ENCODE measurements around the gene TMEM37. TPM values are rescaled to one million over a fixed set of nuclear protein-coding genes. Genes with fewer than 3 reads are reported as not detected.

TMEM37 gene
- total and polyA plus RNA-seq, 2 of the 13 experiments (the other 11 are each of a cell fraction or from before 2014, with no cell fraction given), result 37.7 to 115 TPM

GRCh38 chr2:119438726-119439284, 7.2 kb downstream of the TMEM37 start (continued):
- TF ChIP-seq, protein P1, sequence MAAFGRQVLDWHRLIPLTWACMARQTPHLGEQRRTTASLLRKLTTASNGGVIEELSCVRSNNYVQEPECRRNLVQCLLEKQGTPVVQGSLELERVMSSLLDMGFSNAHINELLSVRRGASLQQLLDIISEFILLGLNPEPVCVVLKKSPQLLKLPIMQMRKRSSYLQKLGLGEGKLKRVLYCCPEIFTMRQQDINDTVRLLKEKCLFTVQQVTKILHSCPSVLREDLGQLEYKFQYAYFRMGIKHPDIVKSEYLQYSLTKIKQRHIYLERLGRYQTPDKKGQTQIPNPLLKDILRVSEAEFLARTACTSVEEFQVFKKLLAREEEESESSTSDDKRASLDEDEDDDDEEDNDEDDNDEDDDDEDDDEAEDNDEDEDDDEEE (CRISPR knock-in tag; IDR thresholded peaks at IDR 0.05), result 0 out of 2 replicates have a peak, but pooled peaks have one; percentile 49
- TF ChIP-seq HNRNPLL (IDR thresholded peaks at IDR 0.05; ENCODE audit: low read depth, low read length, poor library complexity, severe bottlenecking) (no peak), ZBTB21 (CRISPR knock-in tag; IDR thresholded peaks at IDR 0.05) (no peak), SP2 (CRISPR knock-in tag; IDR thresholded peaks at IDR 0.05) (no peak), ZNF772 (CRISPR knock-in tag; IDR thresholded peaks at IDR 0.05) (no peak), ZNF567 (CRISPR knock-in tag; IDR thresholded peaks at IDR 0.05; ENCODE audit: borderline replicate concordance) (no peak), ATF6 (CRISPR knock-in tag; conservative IDR thresholded peaks at IDR 0.05) (no peak), ZNF234 (CRISPR knock-in tag; conservative IDR thresholded peaks at IDR 0.05) (no peak), ZNF496 (CRISPR knock-in tag; IDR thresholded peaks at IDR 0.05; ENCODE audit: insufficient replicate concordance) (no peak), DBP (CRISPR knock-in tag; IDR thresholded peaks at IDR 0.05; ENCODE audit: not compliant biosample characterization) (no peak), ZNF747 (CRISPR knock-in tag; IDR thresholded peaks at IDR 0.05; ENCODE audit: borderline replicate concordance) (no peak), ZFY (CRISPR knock-in tag; IDR thresholded peaks at IDR 0.05) (no peak), BCLAF1 (IDR thresholded peaks at IDR 0.05) (no peak), ZNF10 (CRISPR knock-in tag; IDR thresholded peaks at IDR 0.05; ENCODE audit: borderline replicate concordance, low read depth) (no peak)
- TF ChIP-seq, protein P2, sequence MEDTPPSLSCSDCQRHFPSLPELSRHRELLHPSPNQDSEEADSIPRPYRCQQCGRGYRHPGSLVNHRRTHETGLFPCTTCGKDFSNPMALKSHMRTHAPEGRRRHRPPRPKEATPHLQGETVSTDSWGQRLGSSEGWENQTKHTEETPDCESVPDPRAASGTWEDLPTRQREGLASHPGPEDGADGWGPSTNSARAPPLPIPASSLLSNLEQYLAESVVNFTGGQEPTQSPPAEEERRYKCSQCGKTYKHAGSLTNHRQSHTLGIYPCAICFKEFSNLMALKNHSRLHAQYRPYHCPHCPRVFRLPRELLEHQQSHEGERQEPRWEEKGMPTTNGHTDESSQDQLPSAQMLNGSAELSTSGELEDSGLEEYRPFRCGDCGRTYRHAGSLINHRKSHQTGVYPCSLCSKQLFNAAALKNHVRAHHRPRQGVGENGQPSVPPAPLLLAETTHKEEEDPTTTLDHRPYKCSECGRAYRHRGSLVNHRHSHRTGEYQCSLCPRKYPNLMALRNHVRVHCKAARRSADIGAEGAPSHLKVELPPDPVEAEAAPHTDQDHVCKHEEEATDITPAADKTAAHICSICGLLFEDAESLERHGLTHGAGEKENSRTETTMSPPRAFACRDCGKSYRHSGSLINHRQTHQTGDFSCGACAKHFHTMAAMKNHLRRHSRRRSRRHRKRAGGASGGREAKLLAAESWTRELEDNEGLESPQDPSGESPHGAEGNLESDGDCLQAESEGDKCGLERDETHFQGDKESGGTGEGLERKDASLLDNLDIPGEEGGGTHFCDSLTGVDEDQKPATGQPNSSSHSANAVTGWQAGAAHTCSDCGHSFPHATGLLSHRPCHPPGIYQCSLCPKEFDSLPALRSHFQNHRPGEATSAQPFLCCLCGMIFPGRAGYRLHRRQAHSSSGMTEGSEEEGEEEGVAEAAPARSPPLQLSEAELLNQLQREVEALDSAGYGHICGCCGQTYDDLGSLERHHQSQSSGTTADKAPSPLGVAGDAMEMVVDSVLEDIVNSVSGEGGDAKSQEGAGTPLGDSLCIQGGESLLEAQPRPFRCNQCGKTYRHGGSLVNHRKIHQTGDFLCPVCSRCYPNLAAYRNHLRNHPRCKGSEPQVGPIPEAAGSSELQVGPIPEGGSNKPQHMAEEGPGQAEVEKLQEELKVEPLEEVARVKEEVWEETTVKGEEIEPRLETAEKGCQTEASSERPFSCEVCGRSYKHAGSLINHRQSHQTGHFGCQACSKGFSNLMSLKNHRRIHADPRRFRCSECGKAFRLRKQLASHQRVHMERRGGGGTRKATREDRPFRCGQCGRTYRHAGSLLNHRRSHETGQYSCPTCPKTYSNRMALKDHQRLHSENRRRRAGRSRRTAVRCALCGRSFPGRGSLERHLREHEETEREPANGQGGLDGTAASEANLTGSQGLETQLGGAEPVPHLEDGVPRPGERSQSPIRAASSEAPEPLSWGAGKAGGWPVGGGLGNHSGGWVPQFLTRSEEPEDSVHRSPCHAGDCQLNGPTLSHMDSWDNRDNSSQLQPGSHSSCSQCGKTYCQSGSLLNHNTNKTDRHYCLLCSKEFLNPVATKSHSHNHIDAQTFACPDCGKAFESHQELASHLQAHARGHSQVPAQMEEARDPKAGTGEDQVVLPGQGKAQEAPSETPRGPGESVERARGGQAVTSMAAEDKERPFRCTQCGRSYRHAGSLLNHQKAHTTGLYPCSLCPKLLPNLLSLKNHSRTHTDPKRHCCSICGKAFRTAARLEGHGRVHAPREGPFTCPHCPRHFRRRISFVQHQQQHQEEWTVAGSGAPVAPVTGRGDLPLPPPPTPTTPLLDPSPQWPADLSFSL (CRISPR knock-in tag; IDR thresholded peaks at IDR 0.05), result 0 out of 2 replicates have a peak, but pooled peaks have one; percentile 6

All from HepG2 (cell line).